SK-N-SH treated with all-trans-retinoic acid at 6 μM for 48 hours (cell line): ENCODE data around the gene INTS1.
A peak's percentile ranks its signal among the peaks of the same experiment; 100 is the strongest.

Experiments
- ATAC-seq: fragments of 200-7000 bp; cut with Tn5 transposase; 3 replicates; pipeline ENCODE4 v1.9.1; 2020; ENCODE audit warnings: mild to moderate bottlenecking, moderate library complexity
- ARNTL ChIP-seq: fragments of 450-650 bp; formaldehyde crosslinking; IDR thresholded peaks from 2 replicates; pipeline ENCODE4 v1.5.0; 2020; ENCODE audit warnings: low read depth, mild to moderate bottlenecking, moderate library complexity, borderline replicate concordance
- BACH2 ChIP-seq: fragments of 250-450 bp; sonication (Bioruptor Pico); IDR thresholded peaks from 2 replicates; pipeline ENCODE4 v1.9.0; 2021; ENCODE audit warnings: mild to moderate bottlenecking, borderline replicate concordance
- CSDC2 ChIP-seq: fragments of 250-450 bp; sonication (Bioruptor Pico); IDR thresholded peaks from 2 replicates; pipeline ENCODE4 v1.5.0; 2020; ENCODE audit warnings: mild to moderate bottlenecking, moderate library complexity
- ESRRG ChIP-seq: fragments of 250-450 bp; sonication (Bioruptor Pico); IDR thresholded peaks from 2 replicates; pipeline ENCODE4 v1.6.1; 2021; ENCODE audit warnings: mild to moderate bottlenecking
- GLIS3 ChIP-seq: fragments of 250-450 bp; sonication (Bioruptor Pico); IDR thresholded peaks from 2 replicates; pipeline ENCODE4 v1.5.0; 2020; ENCODE audit warnings: mild to moderate bottlenecking, moderate library complexity
- ISL1 ChIP-seq: fragments of 250-450 bp; sonication (Bioruptor Pico); IDR thresholded peaks from 2 replicates; pipeline ENCODE4 v2.1.2; 2022; ENCODE audit warnings: mild to moderate bottlenecking, moderate library complexity
- PATZ1 ChIP-seq: fragments of 250-450 bp; sonication (Bioruptor Pico); IDR thresholded peaks from 2 replicates; pipeline ENCODE4 v1.8.0; 2020; ENCODE audit warnings: mild to moderate bottlenecking, moderate library complexity, borderline replicate concordance
- POU6F1 ChIP-seq: fragments of 250-450 bp; sonication (Bioruptor Pico); IDR thresholded peaks from 2 replicates; pipeline ENCODE4 v1.8.0; 2021; ENCODE audit warnings: low read depth, mild to moderate bottlenecking, moderate library complexity, borderline replicate concordance
- PPARA ChIP-seq: fragments of 250-450 bp; sonication (Bioruptor Pico); IDR thresholded peaks from 2 replicates; pipeline ENCODE4 v1.5.0; 2020; ENCODE audit warnings: mild to moderate bottlenecking, borderline replicate concordance
- RARB ChIP-seq: fragments of 250-450 bp; sonication (Bioruptor Pico); IDR thresholded peaks from 2 replicates; pipeline ENCODE4 v1.8.0; 2021; ENCODE audit warnings: mild to moderate bottlenecking, moderate library complexity
- SNAI2 ChIP-seq: fragments of 250-450 bp; sonication (Bioruptor Pico); IDR thresholded peaks from 2 replicates; pipeline ENCODE4 v1.5.0; 2020; ENCODE audit warnings: mild to moderate bottlenecking, moderate library complexity
- TCF4 ChIP-seq: fragments of 250-450 bp; sonication (Bioruptor Pico); IDR thresholded peaks from 2 replicates; pipeline ENCODE4 v1.8.0; 2021; ENCODE audit warnings: mild to moderate bottlenecking, moderate library complexity, borderline replicate concordance
- TOX ChIP-seq: fragments of 250-450 bp; sonication (Bioruptor Pico); IDR thresholded peaks from 2 replicates; pipeline ENCODE4 v1.8.0; 2021; ENCODE audit warnings: mild to moderate bottlenecking, moderate library complexity, borderline replicate concordance
- TSHZ2 ChIP-seq: fragments of 250-450 bp; sonication (Bioruptor Pico); IDR thresholded peaks from 2 replicates; pipeline ENCODE4 v1.5.0; 2020; ENCODE audit warnings: mild to moderate bottlenecking, moderate library complexity
- ZFP3 ChIP-seq: fragments of 250-450 bp; sonication (Bioruptor Pico); IDR thresholded peaks from 2 replicates; pipeline ENCODE4 v1.5.0; 2020; ENCODE audit warnings: mild to moderate bottlenecking, moderate library complexity
- ZFP30 ChIP-seq: fragments of 450-650 bp; formaldehyde crosslinking; IDR thresholded peaks from 2 replicates; pipeline ENCODE4 v1.5.0; 2022; ENCODE audit warnings: mild to moderate bottlenecking, moderate library complexity
- ZNF565 ChIP-seq: fragments of 450-650 bp; formaldehyde crosslinking; conservative IDR thresholded peaks from 2 replicates; pipeline ENCODE4 v1.5.0; 2020; ENCODE audit warnings: low read depth, mild to moderate bottlenecking, moderate library complexity
- ZNF70 ChIP-seq: fragments of 450-650 bp; formaldehyde crosslinking; IDR thresholded peaks from 2 replicates; pipeline ENCODE4 v1.5.0; 2020; ENCODE audit warnings: mild to moderate bottlenecking, moderate library complexity
- TF ChIP-seq, protein P1 (sequence below): fragments of 250-450 bp; sonication (Bioruptor Pico); IDR thresholded peaks from 2 replicates; pipeline ENCODE4 v1.5.1; 2020; ENCODE audit warnings: low read depth, mild to moderate bottlenecking, moderate library complexity
- TF ChIP-seq, protein P2 (sequence below): fragments of 250-450 bp; sonication (Bioruptor Pico); IDR thresholded peaks from 2 replicates; pipeline ENCODE4 v1.5.1; 2021; ENCODE audit warnings: mild to moderate bottlenecking, moderate library complexity

INTS1 gene

GRCh38 chr7:1548944-1549343, 44.8 kb upstream of the INTS1 start:
- TF ChIP-seq RARB (CRISPR knock-in tag) = no peak
- TF ChIP-seq, protein P1, sequence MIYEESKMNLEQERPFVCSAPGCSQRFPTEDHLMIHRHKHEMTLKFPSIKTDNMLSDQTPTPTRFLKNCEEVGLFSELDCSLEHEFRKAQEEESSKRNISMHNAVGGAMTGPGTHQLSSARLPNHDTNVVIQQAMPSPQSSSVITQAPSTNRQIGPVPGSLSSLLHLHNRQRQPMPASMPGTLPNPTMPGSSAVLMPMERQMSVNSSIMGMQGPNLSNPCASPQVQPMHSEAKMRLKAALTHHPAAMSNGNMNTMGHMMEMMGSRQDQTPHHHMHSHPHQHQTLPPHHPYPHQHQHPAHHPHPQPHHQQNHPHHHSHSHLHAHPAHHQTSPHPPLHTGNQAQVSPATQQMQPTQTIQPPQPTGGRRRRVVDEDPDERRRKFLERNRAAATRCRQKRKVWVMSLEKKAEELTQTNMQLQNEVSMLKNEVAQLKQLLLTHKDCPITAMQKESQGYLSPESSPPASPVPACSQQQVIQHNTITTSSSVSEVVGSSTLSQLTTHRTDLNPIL (CRISPR knock-in tag) = no peak
- no peak for TF ChIP-seq TSHZ2 (CRISPR knock-in tag)
- ATAC-seq = no peak

- TF ChIP-seq SNAI2 (CRISPR knock-in tag) = no peak
- TF ChIP-seq ZFP3 (CRISPR knock-in tag) = no peak
- TF ChIP-seq ZNF565 (CRISPR knock-in tag) = no peak
- TF ChIP-seq, protein P1 (CRISPR knock-in tag) = no peak
- no peak for TF ChIP-seq ARNTL (CRISPR knock-in tag)
- no peak for TF ChIP-seq POU6F1 (CRISPR knock-in tag)
- TF ChIP-seq PATZ1 (CRISPR knock-in tag) = no peak
- peak; percentile 8; the same call in 1 of the 3 replicates for ATAC-seq
Measured at GRCh38 chr7:1548438-1548831, 44.2 kb upstream of the INTS1 start.

- no peak for ATAC-seq
- TF ChIP-seq ZFP3 (CRISPR knock-in tag) (no peak), CSDC2 (CRISPR knock-in tag) (no peak), PPARA (no peak), TSHZ2 (CRISPR knock-in tag) (no peak), TOX (CRISPR knock-in tag) (no peak), TCF4 (CRISPR knock-in tag) (no peak), ZNF565 (CRISPR knock-in tag) (no peak), ESRRG (CRISPR knock-in tag) (no peak), ZNF70 (CRISPR knock-in tag) (no peak), ZFP30 (CRISPR knock-in tag) (no peak), SNAI2 (CRISPR knock-in tag) (no peak), ISL1 (CRISPR knock-in tag) (no peak), BACH2 (CRISPR knock-in tag) (no peak), GLIS3 (CRISPR knock-in tag) (no peak), RARB (CRISPR knock-in tag) (no peak)
- TF ChIP-seq, protein P2, sequence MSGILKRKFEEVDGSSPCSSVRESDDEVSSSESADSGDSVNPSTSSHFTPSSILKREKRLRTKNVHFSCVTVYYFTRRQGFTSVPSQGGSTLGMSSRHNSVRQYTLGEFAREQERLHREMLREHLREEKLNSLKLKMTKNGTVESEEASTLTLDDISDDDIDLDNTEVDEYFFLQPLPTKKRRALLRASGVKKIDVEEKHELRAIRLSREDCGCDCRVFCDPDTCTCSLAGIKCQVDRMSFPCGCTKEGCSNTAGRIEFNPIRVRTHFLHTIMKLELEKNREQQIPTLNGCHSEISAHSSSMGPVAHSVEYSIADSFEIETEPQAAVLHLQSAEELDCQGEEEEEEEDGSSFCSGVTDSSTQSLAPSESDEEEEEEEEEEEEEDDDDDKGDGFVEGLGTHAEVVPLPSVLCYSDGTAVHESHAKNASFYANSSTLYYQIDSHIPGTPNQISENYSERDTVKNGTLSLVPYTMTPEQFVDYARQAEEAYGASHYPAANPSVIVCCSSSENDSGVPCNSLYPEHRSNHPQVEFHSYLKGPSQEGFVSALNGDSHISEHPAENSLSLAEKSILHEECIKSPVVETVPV (CRISPR knock-in tag) = no peak
Measured at GRCh38 chr7:1547777-1548437, 43.7 kb upstream of the INTS1 start.
